Astrocyte (in vitro differentiated cells and primary cell): ENCODE measurements around the gene USP17L18.
"Not testable (repeated sequence)": the region's sequence is repeated elsewhere in the genome, so short reads cannot be mapped to it uniquely, and the experiment has no call there.

Experiments
- CTCF ChIP-seq: IDR thresholded peaks from 2 replicates; pipeline ENCODE4 v1.5.1; 2011; ENCODE audit warnings: low read depth, mild to moderate bottlenecking, inconsistent platforms, low read length, moderate library complexity; ENCODE audit not compliant: insufficient read depth
- EZH2 ChIP-seq: IDR thresholded peaks from 2 replicates; pipeline ENCODE4 v1.6.1; 2012; ENCODE audit warnings: mild to moderate bottlenecking, low read length, inconsistent platforms; ENCODE audit not compliant: insufficient read depth

GRCh38 chr4:9214701-9215100 lies 33.7 kb upstream of the USP17L18 start:
- TF ChIP-seq CTCF, EZH2: not testable (repeated sequence)
